ENCODE measurements around the gene TMEM119. TPM values are rescaled to one million over a fixed set of nuclear protein-coding genes. Genes with fewer than 3 reads are reported as not detected.

The TMEM119 gene
- total and polyA plus RNA-seq, 9 of the 15 experiments (the other 6 are each of a cell fraction or from before 2014, with no cell fraction given): 0.18 TPM; not detected in 8

GRCh38 chr12:108562348-108563135, 35.3 kb downstream of the TMEM119 start, which contains the start of gene ISCU (continued):
- no peak for TF ChIP-seq ZBTB40 (IDR thresholded peaks at IDR 0.05)
- no peak for TF ChIP-seq ZBTB40 (CRISPR knock-in tag; IDR thresholded peaks at IDR 0.05)
- no peak for TF ChIP-seq PURB (CRISPR knock-in tag; IDR thresholded peaks at IDR 0.05; ENCODE audit: low read depth)
- TF ChIP-seq ZHX1 (conservative IDR thresholded peaks at IDR 0.05; ENCODE audit: low read length): peak; percentile 72; the same call in 1 of the 2 replicates
- no peak for TF ChIP-seq SMARCC2 (IDR thresholded peaks at IDR 0.05; ENCODE audit: low read depth)
- no peak for TF ChIP-seq ZNF507 (tag; conservative IDR thresholded peaks at IDR 0.05)
- TF ChIP-seq GTF2E2 (tag; IDR thresholded peaks at IDR 0.05): peak; percentile 66; the same call in 1 of the 2 replicates
- peak in 1 of 2 experiments; percentile 66; a peak in 1 of 4 replicates for TF ChIP-seq TBL1XR1 (IDR thresholded peaks at IDR 0.05; ENCODE audit: low read length in 2 of 2)
- TF ChIP-seq TEAD4 (IDR thresholded peaks at IDR 0.05; ENCODE audit: low read length): no peak
- TF ChIP-seq TEAD4 (CRISPR knock-in tag; IDR thresholded peaks at IDR 0.05; ENCODE audit: borderline replicate concordance): no peak
- peak; percentile 87 for TF ChIP-seq POLR2A (conservative IDR thresholded peaks at IDR 0.05)
- TF ChIP-seq ATF1 (CRISPR knock-in tag; IDR thresholded peaks at IDR 0.05): peak; percentile 88
- TF ChIP-seq ATF1 (tag; IDR thresholded peaks at IDR 0.05): peak; percentile 98
- peak; percentile 98 for TF ChIP-seq CREB1 (IDR thresholded peaks at IDR 0.05)
- peak; percentile 99 for TF ChIP-seq CREB1 (CRISPR knock-in tag; IDR thresholded peaks at IDR 0.05)
- TF ChIP-seq ZBTB34 (CRISPR knock-in tag; IDR thresholded peaks at IDR 0.05): no peak
